SKM-1 (cell line): ENCODE measurements around the gene OLFM2.

ENCODE experiments used
- DNase-seq: peaks from one replicate; lab custom pipeline; 2025; ENCODE audit not compliant: unreplicated experiment; lab: John Stamatoyannopoulos, UW

Gene OLFM2

GRCh38 chr19:9910625-9911024 lies 25.7 kb downstream of the OLFM2 start:
- DNase-seq, result no peak

DNA sequence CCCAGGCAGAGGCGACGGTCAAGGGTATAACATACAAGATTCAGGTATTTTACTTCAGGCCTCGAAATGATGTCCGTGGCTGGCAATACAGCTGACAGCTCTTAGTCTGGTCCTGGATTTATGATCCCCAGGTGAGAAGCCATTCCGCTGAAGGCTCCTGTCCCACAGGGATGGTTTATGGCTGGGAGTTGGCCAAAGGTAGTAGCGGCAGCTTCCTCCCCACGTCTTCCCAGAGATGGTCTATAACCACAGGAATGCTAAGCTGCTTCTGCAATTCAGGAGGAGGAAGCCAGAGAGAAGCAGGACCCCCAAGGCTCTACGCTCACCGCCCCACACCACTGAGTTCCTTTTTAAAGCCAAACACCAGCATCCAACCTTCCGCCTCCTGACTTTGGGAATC lies 27.1 kb downstream of the OLFM2 start:
- no peak for DNase-seq

DNA sequence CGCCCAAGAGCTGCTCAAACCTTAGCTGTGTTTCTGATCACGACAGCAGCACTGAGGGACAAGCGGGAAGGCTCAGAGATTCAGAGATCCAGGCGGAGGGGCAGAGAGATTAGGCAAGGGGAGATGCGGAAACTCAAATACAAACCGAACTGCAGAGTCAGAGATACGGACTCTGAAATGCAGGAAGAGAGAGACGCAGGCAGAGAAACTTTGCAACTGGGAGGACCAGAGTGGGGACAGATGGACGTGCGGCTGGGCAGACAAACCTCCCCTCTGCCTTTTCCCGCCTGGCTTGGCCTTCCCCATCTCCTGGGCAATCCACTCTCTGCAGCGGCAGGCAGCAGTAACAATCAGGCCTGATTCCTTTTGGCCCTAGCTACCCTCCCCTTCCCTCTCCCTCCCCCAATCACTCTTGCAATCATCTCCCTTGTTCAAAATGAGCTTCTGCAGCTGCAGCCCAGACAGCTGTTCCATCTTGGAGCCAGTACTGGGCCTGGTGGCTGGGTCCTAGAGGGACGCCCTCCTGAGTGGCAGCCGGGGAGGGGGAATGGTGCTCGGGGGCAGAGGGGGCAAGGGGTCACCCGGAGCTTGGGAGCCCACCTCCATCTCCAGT lies 29.7 kb downstream of the OLFM2 start:
- no peak for DNase-seq

DNA sequence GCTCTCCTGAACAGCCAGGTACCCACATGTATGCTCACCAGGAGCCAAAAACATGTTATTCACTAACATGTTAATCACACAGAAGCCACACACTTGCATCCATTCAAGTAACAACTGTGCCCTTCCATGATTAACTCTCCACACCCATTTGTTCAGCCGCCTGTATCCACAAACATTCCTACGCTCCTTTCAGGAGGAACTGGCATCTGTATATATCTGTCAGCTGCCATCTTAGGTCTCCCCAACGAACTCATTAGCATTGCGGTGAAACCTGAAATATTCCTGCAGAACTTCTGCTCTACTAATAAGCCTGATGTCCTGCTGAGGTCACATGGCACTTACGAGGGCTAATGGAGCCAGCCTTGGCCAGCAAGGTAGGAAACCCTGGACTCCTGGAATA lies 33.0 kb downstream of the OLFM2 start:
- no peak for DNase-seq

- DNase-seq, result no peak
These were observed 34.7 kb downstream of the OLFM2 start for GRCh38 chr19:9901642-9902041.

GRCh38 chr19:9901020-9901419 lies 35.3 kb downstream of the OLFM2 start:
- no peak for DNase-seq

DNA sequence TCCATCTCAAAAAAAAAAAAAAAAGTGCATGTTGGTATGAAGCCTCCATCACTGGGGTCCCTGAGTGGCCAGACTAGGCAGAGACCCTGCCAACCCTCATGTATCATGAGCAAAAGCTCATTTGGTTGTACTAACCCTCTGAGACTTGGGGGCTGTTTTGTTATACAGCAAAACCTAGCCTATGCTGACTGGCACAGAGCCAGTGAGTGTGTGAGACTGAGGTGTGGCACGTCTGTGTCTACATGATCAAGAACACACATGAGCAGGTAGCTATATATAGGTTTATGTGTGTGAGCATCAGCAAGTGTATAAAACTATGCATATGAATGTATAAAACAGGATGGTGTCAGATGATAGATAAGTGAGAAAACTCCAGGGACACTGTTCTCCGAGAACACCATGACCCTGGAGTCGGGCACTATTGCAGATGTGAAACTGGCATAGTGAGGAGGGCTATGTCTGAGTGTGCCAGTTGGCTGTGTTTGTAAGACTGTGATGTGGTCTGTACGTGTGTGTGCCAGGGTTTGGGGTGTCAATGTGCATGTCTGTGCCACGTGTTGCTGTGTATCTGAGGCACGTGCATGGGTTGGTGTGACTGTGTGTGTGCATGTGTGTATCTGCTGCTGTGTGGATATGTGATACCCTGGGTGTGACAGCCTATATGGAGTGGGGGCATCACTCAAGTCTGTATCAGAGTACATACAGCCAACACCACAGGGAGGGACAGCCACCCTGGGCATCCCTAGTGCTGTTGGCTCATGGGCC lies 44.5 kb downstream of the OLFM2 start:
- no peak for DNase-seq

DNA sequence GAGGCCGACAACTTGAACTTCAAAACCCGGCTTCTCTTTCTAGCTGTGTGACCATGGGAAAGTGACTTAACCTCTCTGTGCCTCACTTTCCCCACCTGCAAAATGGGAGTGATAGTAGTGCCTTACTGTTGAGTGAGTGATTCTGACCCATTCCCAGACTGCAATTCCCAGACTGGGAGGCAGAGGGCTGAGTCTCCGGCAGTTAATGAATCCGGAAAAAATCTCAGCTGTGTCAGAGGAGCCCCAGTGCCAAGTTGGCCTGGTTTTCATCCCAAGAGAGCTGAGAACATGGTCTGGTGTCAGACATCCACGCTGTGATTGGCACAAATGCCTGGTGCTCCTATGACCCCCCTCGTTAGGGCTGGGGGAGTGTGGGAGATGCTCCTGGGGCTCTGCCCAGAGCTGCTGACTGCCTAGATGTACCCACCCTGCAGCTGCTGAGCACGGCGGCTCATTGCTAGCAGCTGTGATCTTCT lies 51.2 kb downstream of the OLFM2 start:
- DNase-seq, result no peak

DNA sequence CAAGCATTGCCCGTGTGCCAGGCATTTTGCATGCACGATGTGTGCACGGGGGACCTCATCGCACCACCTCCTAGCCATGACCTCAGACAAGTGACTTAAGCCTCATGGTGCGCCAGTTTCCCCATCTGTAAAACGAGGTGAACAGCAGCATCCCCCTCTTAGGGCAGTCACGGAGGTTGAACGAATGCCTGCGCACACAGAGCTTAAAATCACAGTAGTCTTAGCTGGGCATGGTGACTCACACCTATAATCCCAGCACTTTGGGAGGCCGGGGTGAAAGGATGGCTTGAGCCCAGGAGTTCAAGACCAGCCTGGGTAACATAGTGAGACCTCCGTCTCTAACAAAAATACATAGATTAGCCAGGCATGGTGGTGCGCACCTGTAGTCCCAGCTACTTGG lies 52.6 kb downstream of the OLFM2 start:
- DNase-seq, result no peak

DNA sequence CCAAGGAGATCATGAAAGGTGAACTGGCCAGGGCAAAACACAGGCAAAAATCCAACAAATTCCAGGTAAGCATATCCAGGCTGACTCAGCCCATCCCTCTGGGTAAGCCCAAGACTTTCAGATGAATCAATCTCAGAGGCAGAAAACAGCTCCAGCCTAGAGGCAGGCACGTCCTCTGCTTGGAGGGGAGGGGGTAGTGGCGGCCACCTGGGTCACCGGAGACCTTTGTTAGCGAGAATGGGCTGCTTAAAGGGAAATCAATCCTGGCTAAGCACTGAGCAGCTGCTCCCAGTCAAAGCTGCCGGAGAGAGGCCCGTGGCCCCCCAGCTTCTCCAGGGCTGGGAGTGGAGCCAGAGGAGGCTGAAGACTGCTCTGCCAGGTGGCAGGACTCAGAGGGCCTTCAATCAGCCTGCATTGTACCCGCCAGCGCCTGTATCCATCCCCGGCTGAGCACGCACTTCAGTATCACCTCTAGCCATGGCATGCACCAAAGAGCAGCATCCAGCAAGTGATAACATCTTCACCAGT lies 53.0 kb downstream of the OLFM2 start:
- no peak for DNase-seq

GRCh38 chr19:9881720-9882119 lies 54.6 kb downstream of the OLFM2 start:
- no peak for DNase-seq

GRCh38 chr19:9878511-9879196 lies 57.7 kb downstream of the OLFM2 start:
- no peak for DNase-seq

GRCh38 chr19:9877780-9878510 lies 58.4 kb downstream of the OLFM2 start:
- DNase-seq, result no peak

DNA sequence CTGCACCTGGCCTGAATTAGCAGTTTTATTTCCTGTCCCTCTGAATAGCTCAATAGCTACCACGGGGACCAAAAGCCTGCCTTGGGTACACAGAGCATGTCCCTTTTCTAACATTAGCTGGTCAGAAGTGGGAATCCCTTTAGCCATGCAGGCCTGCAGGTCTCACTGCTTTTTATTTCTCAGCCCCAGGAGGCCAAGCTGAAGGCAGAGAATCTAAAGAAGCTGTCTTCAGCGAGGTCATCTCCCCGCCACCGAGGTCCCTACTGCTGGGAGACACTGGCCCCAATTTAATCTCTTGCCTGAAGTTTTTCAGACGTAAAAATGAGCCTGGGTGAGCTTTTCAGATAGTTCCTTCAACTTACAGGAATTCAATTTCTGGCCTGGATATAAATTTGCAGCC lies 60.5 kb downstream of the OLFM2 start:
- DNase-seq, result no peak

DNA sequence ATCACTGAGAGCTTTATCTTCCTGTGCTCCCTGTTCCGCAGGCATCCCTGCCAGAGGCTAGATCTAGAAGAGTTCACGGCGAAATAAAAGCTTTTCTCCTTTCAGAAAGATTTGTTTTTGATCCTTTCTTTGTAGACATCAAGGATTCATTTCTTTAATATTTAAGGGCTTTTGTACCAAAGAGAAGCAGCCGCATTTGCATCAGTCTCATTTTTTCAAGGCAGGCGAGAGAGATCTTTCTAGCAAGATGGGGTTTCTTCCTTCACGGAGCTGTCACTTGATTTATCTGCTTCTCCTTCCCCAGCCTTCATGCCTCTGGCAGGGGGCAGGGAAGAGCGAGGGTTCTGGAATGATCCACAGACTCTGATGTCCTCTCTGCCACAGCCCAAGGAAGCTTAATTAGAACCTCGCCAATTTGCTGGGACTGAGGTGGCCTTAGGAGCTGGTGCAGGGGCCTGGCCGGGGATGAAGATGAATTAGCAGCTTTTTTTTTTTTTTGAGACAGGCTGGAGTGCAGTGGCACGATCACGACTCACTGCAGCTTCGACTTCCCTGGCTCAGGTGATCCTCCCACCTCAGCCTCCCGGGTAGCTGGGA lies 61.2 kb downstream of the OLFM2 start:
- DNase-seq, result no peak

DNA sequence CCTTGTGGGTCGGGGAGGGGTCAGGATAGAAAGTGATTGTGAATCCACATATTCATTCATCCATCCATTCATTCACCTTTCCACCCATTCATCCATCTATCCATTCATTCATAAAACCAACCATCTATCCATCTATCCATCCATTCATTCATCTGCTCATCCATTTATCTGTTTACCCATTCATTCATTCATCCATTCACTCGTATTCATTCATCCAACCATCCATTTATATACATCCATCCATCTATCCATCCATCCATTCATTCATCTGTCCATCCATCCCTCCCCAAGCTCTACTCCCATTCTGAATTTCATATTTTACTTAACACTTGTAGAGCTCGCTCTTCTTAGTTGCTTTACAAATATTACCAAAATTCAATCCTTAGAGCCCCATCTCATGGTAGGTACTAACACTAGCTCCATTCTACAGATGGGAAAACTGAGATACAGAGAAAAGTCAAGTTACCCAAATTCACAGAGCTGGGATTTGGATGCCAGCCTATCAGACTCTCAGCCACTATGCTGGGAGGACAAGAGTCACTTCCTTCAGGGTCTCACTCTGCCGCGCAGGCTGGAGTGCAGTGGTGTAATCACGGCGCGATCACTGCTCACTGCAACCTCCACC lies 63.6 kb downstream of the OLFM2 start:
- DNase-seq, result no peak

GRCh38 chr19:9871626-9872338 lies 64.5 kb downstream of the OLFM2 start:
- DNase-seq, result no peak

DNA sequence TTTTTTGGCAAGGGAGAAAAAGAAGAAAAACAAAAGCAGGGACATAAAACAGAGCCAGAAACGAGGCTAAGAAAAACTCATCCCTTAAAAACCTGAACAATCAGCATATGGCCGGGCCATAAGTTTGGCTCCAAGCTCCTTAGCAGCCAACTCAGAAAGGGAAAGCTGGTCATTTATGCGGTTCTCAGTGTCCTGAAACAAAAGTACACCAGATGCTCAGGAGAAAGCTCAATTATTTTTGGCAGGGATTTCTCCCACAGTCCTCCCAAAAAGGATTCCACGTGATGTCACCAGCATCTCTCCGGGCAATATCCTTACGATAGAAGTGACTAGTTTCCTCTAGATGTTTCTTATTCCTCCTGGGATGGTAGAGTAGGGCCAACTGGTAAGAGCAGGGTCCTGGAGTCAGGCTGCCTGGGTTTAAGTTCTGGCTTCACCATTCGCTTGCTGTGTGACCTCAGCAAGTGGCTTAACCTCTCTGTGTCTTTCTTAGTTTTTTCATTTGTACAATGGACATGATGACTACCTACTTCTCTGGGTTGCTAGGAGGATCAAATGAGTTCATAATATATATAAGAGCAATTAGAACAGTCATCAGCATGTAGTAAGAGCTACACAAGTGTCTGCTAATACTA lies 67.2 kb downstream of the OLFM2 start:
- no peak for DNase-seq
